GM19455 (cell line): ENCODE measurements around the gene RASSF9.

ENCODE experiments used
- ATAC-seq: cut with Tn5 transposase; IDR thresholded peaks from one replicate; pipeline ENCODE4 v1.9.1; 2021; ENCODE audit not compliant: unreplicated experiment

Gene RASSF9

DNA sequence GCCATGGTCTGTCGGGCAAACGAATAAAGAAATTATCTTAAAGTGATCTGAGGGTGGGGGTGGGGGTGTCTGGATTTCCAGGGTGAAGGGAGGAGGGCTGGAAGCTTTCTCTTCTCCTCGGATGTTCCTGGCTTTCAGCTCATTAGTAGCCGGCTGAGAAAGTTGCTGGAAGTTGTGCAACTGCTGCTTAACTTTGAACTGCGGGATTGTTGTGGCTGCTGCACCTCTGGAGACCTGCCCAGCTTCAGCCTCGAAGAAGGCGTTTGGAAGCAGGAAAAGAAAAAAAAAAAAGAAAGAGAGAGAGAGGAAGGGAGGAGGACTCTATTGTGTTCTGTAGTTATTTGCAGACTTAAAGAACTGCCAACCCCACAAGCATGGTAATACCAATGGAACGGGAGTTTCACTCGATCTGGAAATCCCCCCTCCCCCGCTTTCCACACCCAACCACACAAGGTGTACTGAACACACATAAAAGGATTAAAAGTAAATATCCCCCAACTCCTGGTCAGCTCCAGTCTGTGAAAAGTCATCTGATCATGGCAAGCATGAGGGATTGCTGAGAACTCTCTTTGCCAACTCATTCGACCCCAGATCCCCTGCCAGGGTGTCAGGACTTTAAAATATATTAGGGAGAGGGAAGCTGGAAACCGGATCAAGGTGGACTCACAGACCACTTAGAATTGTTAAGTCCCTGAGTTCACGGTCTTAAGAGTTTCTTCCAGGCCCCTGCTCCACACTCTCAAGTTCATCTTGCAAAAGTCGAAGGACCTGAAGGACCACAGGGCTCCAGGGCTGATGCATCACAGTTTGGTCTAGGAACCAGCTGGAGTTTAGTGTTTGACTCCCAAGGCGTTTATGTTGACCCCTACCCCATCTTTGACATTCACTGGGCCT, at the start of gene RASSF9:
TSS of gene RASSF9 (minus strand) at position 213 of the 894 bp plus-strand sequence. CDS start at position 5, 208 bp downstream.
- no peak for ATAC-seq

DNA sequence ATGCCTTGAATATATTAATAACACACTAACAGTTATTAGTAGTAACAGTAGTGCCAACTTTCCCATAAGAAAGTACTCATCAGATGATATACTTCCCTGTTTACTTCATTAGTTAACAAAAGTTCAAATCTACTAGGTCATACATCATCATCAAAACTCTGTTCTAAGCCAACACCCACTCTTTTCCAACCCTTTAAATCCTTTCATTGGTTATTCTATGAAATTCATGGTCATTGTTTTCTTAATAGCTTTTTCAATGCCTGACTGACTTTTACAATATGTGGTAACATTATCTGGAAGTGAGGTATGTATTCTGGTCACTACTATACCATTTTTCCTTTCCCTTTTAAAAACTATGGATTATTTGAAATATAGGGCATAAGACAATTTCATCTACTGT, 47.6 kb upstream of the RASSF9 start:
- no peak for ATAC-seq

DNA sequence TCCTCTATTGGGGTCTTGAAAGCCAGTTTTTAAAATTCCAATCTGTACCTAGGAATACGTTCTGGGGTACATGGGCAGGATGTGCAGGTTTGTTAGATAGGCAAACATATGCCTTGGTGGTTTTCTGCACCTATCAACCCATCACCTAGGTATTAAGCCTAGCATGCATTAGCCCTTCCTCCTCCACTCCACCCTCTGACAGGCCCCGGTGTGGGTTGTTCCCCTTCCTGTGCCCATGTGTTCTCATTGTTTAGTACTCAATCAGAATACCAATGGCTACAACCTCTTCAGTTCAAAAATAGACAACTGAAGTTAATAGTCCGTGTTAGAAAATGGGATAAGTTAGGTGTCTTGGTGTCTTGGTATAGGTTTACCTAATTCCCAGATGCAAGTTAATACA, 41.2 kb upstream of the RASSF9 start:
- ATAC-seq: no peak

DNA sequence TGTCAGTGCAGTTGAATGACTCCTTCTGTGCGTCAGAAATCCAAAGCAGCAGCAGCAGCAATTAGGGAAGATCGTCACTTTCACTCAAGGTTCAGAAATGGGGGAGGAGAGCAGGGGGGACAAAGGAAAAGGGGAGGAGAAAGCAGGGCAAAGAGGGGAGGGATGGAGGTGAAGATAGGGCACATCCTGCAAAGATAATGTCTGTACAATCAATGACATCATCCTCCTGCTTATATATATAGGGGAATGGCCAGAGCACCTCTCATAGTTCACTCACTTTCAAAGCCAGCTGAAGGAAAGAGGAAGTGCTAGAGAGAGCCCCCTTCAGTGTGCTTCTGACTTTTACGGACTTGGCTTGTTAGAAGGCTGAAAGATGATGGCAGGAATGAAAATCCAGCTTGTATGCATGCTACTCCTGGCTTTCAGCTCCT, 37.8 kb upstream of the RASSF9 start, which contains the start of gene NTS:
TSS of gene NTS (plus strand) at position 265 of the 431 bp plus-strand sequence. CDS start at position 374, 109 bp downstream.
- ATAC-seq: no peak

DNA sequence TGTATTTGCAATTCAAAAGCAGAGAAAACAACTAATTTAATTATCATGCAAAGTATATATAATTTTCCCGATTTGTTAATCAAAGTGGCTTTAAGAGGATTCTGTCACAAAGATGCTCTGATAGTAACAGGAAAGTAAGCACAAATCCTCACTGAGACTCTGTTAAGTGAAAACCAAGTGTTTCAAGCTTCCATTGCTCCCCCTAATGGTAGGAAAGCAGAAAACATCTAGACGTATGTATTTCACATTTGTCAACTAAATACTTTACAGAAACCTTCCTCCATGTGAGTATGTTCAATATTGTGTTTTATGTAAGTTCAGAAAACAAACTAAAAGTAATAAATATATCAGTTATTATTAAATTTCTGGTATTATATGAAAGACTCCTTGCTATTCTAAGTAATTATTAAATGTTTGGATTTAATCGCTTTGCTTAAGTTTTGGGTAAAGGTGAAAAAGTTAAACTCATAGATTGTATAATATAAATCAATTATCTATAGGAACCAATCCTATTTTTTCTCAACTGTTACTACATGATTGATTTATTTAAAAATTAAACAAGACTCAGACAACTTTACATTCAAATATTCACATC, 36.4 kb upstream of the RASSF9 start:
- peak; percentile 81 for ATAC-seq

DNA sequence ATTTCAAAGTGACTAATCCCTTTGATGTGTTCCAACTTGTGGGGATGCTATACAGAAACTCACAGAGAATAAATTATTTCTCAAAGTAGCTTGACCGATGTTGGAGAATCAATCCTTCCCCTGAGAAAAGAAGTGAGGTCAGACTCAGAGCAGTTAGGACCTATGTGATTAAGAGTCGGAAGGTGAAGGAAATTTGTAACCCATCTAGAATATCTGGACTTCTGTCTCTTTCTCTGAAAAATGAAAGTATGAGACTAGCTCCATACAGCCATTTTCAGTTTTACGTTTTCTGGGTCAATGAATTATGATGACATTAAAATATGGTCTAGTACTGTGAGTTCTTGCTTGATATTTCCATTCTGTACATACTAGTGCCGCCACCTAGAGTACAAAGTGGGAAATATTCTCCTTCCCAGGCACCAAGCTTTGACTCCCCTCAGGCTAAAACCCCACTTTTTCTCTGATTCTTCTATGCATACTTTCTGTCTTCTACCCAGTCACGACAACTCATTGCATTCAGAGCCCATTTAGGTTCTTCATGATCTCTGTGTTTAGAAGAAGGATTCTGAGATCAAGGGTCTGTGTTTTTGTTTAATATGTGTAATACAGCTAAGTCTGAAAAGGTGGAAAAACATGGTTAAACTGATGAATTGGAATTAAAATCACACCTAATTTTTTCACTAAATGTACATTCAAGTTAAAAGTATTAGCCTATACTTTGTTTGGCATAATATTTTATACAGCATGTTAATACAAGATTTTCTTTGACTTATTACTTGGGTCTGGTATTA, 31.0 kb upstream of the RASSF9 start:
- peak; percentile 92 for ATAC-seq

DNA sequence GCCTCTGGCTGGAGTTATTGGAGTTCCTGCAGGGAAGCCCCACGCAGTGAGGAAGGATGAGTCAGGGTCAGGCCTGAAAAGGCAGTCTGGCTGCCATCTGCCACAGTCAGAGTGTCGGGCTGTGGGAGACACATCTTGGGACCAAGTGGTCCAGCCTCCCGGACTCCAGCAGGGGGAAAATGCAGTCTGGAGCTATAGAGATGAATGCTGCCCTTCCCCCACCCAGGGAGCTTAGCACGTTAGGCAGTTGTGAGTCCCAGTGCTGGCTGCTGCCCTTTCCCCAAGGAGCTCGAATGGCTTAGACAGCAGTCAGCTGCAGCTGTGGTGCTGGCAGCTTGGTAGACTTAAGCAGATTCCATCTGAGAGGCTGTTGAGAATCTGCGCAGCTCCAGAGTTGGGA, 29.7 kb upstream of the RASSF9 start:
- no peak for ATAC-seq

DNA sequence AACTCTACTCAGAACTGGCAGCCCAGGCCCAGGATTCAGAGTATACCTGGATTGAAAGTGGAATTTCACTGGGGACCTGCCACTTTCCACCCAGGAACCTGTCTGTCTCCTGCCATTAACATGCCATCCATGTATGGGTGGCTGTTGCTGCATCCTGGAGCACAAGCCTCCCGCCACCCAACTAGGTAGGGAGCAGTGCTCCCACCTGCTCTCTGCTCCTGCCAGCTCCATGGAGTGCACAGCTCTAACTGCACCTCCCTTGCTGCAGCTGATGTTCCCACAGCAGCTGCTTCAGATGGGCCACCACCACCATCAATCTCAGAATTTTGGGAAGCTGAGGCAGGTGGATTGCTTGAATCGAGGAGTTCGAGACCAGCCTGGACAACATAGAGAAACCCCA, 20.8 kb upstream of the RASSF9 start:
- no peak for ATAC-seq

DNA sequence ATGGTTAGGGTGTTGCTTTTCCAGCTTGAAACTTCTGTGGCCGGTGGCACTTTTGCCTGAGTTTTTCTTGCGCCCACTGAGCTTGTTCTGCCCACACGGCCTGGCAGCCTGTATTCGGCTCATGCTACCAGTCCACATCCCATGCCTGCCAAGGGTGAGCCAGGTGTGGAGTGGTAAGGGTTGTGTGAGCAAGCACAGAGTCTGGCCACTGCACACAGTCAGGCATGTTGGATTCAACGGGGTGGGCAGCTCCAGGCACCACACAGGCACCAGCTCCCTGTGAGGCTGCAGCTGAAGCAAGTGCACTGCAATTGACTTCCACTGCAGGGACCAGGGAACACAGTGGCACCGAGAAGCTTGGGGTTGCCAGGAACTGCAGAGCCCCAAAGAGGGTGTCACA, 19.1 kb upstream of the RASSF9 start:
- no peak for ATAC-seq

DNA sequence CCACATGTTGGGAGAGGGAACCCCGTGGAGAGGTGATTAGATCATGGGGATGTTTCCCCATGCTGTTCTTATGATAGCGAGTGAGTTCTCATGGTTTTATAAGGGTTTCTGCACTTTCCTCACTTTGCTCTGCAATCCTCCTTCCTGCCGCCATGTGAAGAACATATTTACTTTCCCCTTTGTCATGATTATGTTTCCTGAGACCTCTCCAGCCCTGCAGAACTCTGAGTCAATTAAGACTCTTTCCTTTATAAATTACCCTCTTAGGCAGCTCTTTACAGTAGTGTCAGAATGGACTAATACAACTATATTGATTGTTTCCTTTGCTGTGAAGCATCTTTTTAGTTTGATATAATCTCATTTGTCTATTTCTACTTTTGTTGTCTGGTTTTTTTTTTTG, 13.1 kb upstream of the RASSF9 start:
- ATAC-seq: no peak

DNA sequence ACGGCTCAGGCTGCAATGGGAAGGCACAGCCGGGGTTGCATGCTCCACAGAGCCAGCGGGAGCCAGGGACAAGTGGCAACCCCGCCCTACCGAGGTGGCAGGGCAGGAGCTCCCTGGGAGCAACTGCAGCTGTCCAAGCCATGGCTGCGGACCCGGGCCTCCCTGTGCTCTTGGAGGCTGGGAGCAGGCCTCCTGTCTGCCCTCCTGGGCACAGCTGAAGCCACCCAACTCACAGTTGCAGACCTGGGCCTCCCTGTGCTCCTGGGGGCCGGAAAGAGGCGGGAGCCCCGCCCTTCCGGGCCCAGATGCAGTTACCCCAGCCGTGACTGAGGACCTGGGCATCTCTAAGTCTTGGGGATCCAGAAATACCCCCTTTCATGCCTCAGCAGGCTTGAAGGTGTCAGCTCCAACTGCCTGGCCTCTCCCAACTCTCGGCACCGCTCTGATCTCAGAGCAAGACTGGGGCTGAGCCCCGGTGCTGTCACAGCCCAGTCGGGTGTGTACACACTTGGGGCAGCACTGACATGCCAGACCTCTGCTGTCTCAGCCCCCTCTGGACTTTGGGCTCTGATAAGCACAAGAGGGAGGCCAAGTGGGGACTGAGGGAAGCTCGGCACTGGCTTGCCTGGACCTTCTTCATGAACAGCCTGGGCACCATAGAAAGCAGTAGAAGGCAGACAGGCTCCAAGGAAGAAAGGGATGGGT, 7.5 kb upstream of the RASSF9 start:
- no peak for ATAC-seq

DNA sequence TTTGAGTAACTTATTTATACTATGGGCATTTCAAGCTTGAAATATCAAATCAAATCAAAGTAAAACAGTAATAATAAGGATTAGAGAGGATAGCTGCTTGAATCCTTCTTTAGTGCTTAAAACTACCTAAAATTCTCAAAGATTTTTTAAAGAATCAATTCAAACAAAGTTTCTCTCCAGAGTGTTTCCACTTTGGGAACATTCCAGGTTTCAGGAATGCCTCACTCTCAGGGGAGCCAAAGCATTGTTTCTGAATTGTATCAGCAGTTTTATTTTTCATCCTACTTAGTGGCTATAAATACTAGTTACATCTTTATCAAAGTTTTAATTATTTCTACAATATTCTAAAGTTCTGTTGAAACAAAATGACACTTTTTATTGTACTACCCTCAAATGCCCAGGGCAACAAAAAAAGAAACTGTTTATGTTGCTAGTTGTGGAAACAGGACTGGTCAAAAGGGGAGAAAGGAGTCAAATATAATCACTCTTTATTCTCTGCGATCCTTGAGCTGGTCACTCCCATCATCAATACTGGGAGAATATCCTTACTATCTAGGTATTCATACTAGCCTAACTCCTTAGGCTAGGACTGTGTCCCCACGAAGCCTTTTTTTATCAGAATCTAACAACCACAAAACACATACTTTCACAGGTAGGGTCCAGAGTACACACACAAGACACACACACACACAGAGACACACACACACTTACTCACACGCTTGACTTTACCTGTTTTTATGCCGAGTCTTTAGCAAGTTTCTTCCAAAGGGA, 598 bp downstream of the RASSF9 start:
- no peak for ATAC-seq

DNA sequence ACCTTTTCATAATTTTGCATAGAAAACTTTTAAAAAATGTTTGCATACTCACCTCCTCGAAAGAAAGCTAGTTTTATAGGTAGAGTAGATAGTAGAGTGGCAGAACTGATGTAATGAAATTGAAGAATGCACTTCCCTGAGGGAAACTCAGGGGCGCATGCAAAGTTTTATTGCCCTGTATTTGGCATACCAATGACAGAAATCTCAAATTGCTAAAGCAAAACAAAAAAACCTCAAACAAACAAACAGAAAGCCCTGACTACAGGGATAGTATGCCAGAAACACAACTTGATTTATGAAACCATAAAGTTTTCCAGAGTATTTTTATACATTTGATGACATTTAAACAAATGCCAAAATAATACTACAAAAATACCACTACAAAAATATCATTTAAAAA, 1.8 kb downstream of the RASSF9 start:
- no peak for ATAC-seq

DNA sequence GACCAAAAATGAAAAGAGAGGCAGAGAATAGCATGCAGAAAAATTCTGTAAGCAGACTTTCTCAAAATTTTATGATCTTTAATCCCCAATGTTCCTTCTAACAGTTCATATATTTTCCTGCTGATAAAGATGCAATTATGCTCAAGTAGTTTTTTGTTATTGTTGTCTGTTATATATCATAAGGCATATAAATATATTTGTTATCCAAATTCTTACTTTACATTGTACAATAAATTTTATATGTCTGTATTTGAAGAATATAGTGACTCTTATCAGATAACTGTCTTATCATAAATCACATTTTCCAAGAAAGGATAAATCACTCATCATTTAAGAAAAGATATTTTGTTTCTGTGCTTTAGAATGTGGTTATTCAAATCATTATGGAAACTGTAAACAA, 2.6 kb downstream of the RASSF9 start:
- ATAC-seq: no peak

DNA sequence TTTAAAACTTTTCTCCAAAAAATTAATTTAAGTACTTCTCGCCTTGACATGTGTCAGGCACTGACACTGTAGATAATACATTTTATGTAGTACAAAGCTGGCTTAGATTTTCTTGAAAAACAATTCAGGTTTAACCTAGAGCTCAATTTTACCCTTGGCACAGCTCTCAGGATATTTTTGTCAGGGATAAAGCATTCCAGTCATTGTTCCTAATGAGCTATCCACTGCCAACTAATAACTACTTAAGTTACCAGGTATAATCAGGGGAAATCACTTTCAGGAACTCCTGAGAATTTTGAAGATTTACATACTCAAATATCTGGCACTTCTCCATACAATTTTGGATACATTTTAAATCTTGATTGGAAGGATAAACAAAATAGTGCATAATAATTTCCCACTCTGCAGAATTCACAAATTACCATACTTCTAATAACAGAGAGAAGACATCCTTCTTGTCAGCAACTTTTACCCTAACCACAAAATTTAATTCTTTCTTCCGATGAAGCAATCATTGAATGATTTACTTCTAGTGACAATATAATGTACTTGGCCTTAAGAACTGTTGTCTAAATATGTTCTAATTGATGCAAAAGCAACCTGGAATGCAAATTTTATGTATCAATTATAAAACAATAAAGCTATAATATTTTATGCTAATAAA, 4.8 kb downstream of the RASSF9 start:
- ATAC-seq: no peak

DNA sequence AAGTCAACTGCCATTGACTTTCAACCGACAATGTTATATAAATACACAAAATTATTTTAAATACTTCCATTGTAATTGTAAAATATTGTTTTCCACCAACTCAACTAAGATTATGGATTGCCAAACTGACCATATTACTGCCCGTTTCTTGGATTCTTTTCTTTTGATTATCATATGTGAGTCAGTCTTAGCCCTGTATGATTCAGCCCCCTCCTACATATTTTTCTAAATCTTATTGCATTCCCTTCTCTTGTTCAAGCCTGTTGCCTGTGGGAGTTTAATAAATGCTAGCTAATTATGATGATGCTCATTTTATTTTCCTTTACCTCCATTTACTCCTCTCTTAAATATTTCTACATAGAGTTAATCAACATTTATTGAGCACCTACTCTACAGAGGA, 6.8 kb downstream of the RASSF9 start:
- ATAC-seq: no peak

DNA sequence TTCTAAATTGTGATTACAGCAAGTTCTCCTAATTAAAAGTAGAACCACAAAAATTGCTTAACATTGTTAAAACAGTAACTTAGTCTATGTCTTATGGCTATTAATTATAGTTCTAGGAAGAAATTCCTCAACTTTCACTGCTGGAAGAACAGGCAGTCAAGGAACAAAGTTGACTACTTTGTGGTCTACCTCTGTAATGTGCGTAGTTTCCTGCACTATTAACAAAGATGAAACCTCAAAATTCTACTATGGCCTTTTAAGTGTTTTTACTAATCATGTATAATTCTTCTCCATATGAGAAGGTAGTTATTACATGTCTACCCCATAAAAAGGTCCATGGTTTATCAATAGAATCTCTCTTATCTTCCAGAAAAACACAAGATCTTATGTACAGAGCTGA, 7.6 kb downstream of the RASSF9 start:
- ATAC-seq: no peak

DNA sequence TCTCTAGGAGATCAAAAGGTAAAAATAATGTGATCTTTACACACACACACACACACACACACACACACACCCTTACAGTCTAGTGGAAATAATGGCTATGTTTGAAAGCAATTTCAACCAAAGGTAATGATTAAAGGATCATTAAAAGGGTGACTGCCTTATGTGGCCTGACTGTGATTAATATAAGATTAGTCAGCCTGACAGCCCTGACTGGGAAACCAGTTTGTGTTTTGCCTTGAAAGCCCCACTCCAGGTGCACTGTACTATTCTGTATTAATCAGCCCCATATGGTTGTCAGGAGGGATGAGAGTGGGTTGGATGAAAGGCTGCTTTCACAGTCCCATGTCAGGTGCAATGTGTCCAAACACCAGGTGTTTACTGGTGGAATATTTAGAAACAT, 10.5 kb downstream of the RASSF9 start:
- no peak for ATAC-seq

DNA sequence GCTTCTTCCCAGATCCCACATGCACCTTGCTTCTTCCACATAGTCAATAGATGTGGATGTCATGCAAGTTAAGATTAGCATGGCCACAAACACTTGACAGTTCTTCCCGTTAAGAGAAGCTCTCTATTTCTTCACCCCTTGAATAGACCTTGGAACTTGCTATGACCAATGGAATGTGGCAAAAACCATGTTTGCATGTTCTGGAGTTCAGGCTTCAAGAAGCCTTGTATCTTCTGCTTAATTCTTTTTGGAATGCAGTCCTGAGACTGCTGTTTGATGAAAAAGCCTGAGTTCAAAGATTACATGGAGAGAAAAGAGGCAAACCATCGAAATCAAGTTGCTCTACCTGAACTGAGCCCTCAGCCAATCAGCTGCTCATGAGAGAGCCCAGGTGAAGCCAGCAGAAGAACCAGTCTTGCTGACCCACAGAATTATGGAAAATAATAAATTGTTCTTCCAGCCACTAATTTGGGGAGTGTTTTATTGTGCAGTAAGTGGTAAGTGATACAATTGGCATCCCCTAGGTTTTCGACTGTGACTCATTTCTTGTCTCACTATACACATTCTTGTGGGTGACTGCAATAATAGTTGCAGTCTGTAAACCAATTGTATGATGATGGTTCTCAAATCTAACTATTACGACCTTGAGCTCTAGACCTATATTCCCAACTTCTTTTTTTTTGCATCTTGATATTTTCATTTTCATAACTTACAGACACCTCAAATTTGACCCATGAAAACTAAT, 12.6 kb downstream of the RASSF9 start:
- no peak for ATAC-seq
